ENCODE results near the gene STH.
"Not testable (repeated sequence)": the region's sequence is repeated elsewhere in the genome, so short reads cannot be mapped to it uniquely, and the experiment has no call there.

STH gene

GRCh38 chr17:46011711-46012505 is 12.9 kb downstream of the STH start:
- H3K4me3 ChIP-seq (ENCODE audit: control insufficient read depth, low read depth, low read length), result no peak overlapping the region
- DNase-seq (ENCODE audit: low read depth), result no peak
- TF ChIP-seq CTCF (IDR thresholded peaks at IDR 0.05; ENCODE audit: control insufficient read depth, insufficient read depth, low read depth, low read length, missing control alignments), result no peak

DNA sequence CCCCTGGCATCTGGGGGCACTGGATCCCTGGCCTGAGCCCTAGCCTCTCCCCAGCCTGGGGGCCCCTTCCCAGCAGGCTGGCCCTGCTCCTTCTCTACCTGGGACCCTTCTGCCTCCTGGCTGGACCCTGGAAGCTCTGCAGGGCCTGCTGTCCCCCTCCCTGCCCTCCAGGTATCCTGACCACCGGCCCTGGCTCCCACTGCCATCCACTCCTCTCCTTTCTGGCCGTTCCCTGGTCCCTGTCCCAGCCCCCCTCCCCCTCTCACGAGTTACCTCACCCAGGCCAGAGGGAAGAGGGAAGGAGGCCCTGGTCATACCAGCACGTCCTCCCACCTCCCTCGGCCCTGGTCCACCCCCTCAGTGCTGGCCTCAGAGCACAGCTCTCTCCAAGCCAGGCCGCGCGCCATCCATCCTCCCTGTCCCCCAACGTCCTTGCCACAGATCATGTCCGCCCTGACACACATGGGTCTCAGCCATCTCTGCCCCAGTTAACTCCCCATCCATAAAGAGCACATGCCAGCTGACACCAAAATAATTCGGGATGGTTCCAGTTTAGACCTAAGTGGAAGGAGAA is 13.5 kb downstream of the STH start:
- TF ChIP-seq CTCF (IDR thresholded peaks at IDR 0.05; ENCODE audit: control insufficient read depth, insufficient read depth, low read depth, low read length, missing control alignments), result no peak
- H3K4me3 ChIP-seq (ENCODE audit: control insufficient read depth, low read depth, low read length), result no peak overlapping the region
- no peak for DNase-seq (ENCODE audit: low read depth)

GRCh38 chr17:46013127-46013501 is 14.1 kb downstream of the STH start:
- no peak for DNase-seq (ENCODE audit: low read depth)
- TF ChIP-seq CTCF (IDR thresholded peaks at IDR 0.05; ENCODE audit: control insufficient read depth, insufficient read depth, low read depth, low read length, missing control alignments), result no peak
- no peak overlapping the region for H3K4me3 ChIP-seq (ENCODE audit: control insufficient read depth, low read depth, low read length)

GRCh38 chr17:46013502-46014165 is 14.6 kb downstream of the STH start:
- no peak overlapping the region for H3K4me3 ChIP-seq (ENCODE audit: control insufficient read depth, low read depth, low read length)
- DNase-seq (ENCODE audit: low read depth), result peak; percentile 39
- no peak for TF ChIP-seq CTCF (IDR thresholded peaks at IDR 0.05; ENCODE audit: control insufficient read depth, insufficient read depth, low read depth, low read length, missing control alignments)

DNA sequence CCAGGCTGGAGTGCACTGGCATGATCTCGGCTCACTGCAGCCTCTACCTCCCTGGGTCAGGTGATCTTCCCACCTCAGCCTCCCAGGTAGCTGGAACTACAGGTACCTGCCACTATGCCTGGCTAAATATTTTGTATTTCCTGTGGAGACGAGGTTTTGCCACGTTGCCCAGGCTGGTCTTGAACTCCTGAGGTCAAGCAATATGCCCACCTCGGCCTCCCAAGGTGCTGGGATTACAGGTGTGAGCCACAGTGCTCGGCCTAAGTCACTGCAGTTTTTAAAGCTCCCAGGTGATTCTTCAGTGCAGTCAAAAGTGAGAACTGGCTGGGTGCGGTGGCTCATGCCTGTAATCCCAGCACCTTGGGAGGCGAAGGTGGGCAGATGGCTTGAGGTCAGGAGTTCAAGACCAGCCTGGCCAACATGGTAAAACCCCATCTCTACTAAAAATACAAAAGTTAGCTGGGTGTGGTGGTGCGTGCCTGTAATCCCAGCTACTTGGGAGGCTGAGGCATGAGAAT is 20.4 kb downstream of the STH start:
- DNase-seq (ENCODE audit: low read depth); H3K4me3 ChIP-seq (ENCODE audit: control insufficient read depth, low read depth, low read length): not testable (repeated sequence)

DNA sequence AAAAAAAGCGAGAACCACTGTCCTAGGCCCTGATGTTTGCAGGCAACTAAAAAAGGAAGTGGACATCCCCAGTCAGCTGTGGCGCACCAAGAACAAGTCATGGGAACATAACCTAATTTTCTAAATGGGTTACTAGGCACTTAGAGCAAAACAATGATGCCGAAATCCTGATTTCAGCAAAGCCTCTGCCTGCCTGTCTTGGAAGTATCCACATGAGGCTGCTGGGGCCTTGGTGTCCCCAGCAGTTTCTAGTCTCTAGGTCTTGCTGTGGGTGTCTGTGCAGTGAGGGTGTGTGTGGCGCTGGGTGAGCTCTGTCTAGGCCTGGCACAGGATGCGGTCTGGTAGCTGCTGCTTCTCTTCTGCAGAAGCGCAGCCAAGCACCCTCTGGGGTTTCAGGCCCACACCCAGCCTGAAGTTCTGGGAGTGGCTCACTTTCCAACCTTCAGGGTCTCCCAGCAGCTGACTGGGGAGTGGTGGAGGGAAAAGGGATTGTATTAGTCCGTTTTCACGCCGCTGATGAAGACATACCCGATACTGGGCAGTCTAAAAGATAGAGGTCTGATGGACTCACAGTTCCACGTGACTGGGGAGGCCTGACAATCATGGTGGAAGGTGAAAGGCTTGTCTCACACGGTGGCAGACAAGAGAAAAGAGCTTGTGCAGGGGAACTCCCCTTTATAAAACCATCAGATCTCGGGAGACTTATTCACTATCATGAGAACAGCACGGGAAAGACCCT is 21.1 kb downstream of the STH start:
- no peak for TF ChIP-seq CTCF (IDR thresholded peaks at IDR 0.05; ENCODE audit: control insufficient read depth, insufficient read depth, low read depth, low read length, missing control alignments)
- H3K4me3 ChIP-seq (ENCODE audit: control insufficient read depth, low read depth, low read length), result no peak overlapping the region
- no peak for DNase-seq (ENCODE audit: low read depth)
